T-helper 2 cell treated with Interferon-gamma antibody and Interleukin-4, amounts not matched to agents 5 μg/mL and 100 μg/mL, for 36 hours (primary cell): Measurements from ENCODE around the gene HMCN1.

Experiments used
- DNase-seq: peaks from one replicate; pipeline ENCODE4 v3.0.0; 2021; ENCODE audit warnings: low spot score
- H3K27ac Mint-ChIP-seq: one replicate; pipeline ENCODE4 v1.8.0; 2021; ENCODE audit warnings: mild to moderate bottlenecking, mixed read lengths
- H3K27me3 Mint-ChIP-seq: one replicate; pipeline ENCODE4 v1.8.0; 2021; ENCODE audit warnings: low read depth, mixed read lengths
- H3K36me3 Mint-ChIP-seq: one replicate; pipeline ENCODE4 v1.8.0; 2021; ENCODE audit warnings: low read depth, mixed read lengths
- H3K4me1 Mint-ChIP-seq: one replicate; pipeline ENCODE4 v1.8.0; 2021; ENCODE audit warnings: low read depth, mixed read lengths
- H3K4me3 Mint-ChIP-seq: one replicate; pipeline ENCODE4 v1.8.0; 2022; ENCODE audit warnings: mild to moderate bottlenecking, moderate library complexity, mixed read lengths
- H3K9me3 Mint-ChIP-seq: one replicate; pipeline ENCODE4 v1.8.0; 2021; ENCODE audit warnings: mixed read lengths

The HMCN1 gene

DNA sequence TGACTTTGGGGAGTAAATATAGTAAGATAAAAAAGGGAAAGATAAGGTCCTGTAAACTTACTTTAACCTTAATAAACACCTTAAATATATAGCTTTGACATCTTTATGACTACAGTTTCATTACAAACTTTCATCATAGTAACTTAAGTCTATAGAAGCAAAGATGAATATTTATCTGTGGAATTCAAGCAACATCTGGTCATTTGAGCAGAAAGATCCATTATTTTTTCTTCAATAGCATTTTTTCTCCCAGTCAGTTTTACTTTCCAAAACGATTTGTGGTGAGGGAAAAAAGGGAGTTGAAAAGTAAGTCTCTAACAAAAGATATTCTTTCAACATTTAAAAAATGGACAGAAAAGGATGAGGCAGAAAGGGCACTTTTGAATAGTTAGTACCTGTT is 69.0 kb downstream of the HMCN1 start:
- no peak for DNase-seq
- Mint-ChIP-seq H3K27me3 (peaks cover 9% of the 10 kb centered on the region), H3K4me1 (no peaks in the 10 kb centered on the region)

GRCh38 chr1:185804206-185804605 is 70.0 kb downstream of the HMCN1 start:
- Mint-ChIP-seq H3K4me3 (no peak overlapping the region), H3K9me3 (no peaks in the 10 kb centered on the region), H3K27me3 (peaks cover 9% of the 10 kb centered on the region), H3K36me3 (no peaks in the 10 kb centered on the region), H3K27ac (no peak overlapping the region), H3K4me1 (no peaks in the 10 kb centered on the region)
- DNase-seq = no peak

More for the DNA sequence above, 69.0 kb downstream of the HMCN1 start:
- Mint-ChIP-seq H3K4me3 (no peak overlapping the region), H3K36me3 (no peaks in the 10 kb centered on the region), H3K27ac (no peak overlapping the region), H3K9me3 (peaks cover 5% of the 10 kb centered on the region)

- H3K27ac Mint-ChIP-seq = no peak overlapping the region
These were observed 70.4 kb downstream of the HMCN1 start for GRCh38 chr1:185804608-185805007.

DNA sequence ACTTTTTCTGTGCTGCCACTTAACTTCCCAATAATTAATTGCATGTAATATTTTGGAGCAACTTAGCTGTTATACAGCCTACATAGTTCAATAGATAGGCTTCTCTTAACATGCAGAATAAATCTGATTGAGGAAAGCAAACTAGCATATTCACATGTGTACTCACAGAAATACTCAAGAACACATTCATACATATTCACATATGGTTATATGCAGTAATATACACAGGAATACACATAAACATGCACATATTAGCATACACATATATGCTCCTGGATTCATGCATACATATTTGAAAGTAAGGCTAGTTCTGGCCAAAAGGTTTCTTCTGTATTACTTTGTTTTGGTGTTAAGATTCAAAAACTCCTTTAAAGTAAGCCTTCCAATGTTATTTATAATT is 73.1 kb downstream of the HMCN1 start:
- Mint-ChIP-seq H3K4me3 (no peak overlapping the region), H3K27ac (no peak overlapping the region), H3K36me3 (no peaks in the 10 kb centered on the region), H3K9me3 (no peaks in the 10 kb centered on the region), H3K27me3 (peaks cover 12% of the 10 kb centered on the region), H3K4me1 (peaks cover 1% of the 10 kb centered on the region)
- DNase-seq = no peak

More at GRCh38 chr1:185804608-185805007, 70.4 kb downstream of the HMCN1 start:
- Mint-ChIP-seq H3K36me3 (no peaks in the 10 kb centered on the region), H3K9me3 (no peaks in the 10 kb centered on the region), H3K4me3 (no peak overlapping the region), H3K27me3 (peaks cover 9% of the 10 kb centered on the region), H3K4me1 (no peaks in the 10 kb centered on the region)
- DNase-seq = no peak

DNA sequence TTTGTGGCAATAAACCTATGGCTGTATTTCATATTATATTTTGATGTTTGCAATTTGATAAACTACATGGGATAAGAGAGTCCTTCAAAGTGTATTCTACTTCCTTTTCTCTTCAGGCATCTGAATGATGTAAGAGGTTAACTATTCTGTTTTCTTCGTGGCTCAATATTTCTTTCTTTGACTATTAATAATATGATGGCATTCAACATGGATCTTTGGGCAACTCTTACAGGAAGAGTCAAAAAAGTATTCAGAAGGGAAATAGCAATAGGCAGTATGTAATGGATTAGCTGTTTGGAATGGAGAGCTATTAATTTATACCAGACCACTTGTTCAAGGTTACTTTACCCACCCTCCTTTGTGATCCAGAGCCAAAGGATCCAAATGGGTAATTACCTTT is 74.4 kb downstream of the HMCN1 start:
- Mint-ChIP-seq H3K9me3 (no peaks in the 10 kb centered on the region), H3K27ac (no peak overlapping the region), H3K36me3 (no peaks in the 10 kb centered on the region), H3K4me3 (no peak overlapping the region), H3K4me1 (peaks cover 1% of the 10 kb centered on the region), H3K27me3 (peaks cover 11% of the 10 kb centered on the region)
- no peak for DNase-seq

- no peak overlapping the region for H3K4me3 Mint-ChIP-seq
These were observed 77.0 kb downstream of the HMCN1 start for GRCh38 chr1:185811073-185811709.

DNA sequence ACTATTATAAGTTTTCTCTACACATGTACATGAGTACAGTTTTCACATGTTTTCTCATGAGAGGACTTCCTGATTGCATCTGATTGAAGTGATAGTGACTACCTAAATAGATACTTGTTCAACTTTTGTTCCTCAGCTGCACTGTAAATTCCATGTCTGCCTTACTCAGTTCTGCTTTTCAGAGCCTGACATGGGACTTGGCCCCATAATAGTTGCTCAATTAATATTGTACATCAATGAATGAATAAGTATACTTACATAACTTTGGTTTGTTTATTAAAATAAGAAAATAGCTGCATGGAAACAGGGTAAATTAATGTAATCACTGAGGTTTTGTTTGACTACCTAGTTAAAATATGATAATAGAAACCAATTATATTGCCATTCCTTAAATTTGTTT is 78.7 kb downstream of the HMCN1 start:
- peaks cover 6% of the 10 kb centered on the region for H3K27me3 Mint-ChIP-seq
- no peak for DNase-seq
- H3K9me3 Mint-ChIP-seq = no peaks in the 10 kb centered on the region
- H3K4me1 Mint-ChIP-seq = peaks cover 1% of the 10 kb centered on the region
- H3K27ac Mint-ChIP-seq = no peak overlapping the region
- no peaks in the 10 kb centered on the region for H3K36me3 Mint-ChIP-seq
- no peak overlapping the region for H3K4me3 Mint-ChIP-seq

More at GRCh38 chr1:185811073-185811709, 77.0 kb downstream of the HMCN1 start:
- peaks cover 3% of the 10 kb centered on the region for H3K27me3 Mint-ChIP-seq
- H3K9me3 Mint-ChIP-seq = no peaks in the 10 kb centered on the region
- no peak for DNase-seq
- no peaks in the 10 kb centered on the region for H3K36me3 Mint-ChIP-seq
- peaks cover 1% of the 10 kb centered on the region for H3K4me1 Mint-ChIP-seq
- H3K27ac Mint-ChIP-seq = no peak overlapping the region

DNA sequence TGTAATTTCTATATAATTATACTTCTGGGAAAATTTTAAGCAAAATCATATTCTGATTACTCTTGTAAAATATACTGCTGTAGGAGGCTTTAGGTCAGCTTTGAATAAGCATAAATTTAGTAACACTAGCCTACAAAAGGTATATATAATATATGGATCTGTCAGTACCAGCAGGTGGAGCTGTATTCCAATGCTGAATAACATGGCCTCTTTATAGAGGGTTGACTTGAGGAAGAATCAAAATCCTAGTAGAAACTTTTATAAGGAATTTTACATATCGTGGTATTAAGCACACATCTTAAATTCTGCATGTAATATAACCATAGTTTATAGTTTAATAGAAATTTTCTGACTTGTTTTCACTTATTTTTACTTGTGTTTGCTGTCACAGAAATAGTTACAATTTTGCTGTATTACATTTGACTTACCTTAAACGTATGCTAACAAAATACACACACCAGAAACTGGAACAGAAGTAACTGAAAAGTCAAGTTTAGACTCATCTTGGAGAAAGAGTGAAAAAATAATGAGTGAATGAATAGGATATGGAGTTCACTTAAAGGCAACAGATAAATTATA is 79.3 kb downstream of the HMCN1 start:
- H3K27me3 Mint-ChIP-seq = peaks cover 6% of the 10 kb centered on the region
- DNase-seq = no peak
- no peaks in the 10 kb centered on the region for H3K36me3 Mint-ChIP-seq
- H3K4me3 Mint-ChIP-seq = no peak overlapping the region
- peaks cover 1% of the 10 kb centered on the region for H3K4me1 Mint-ChIP-seq
- H3K27ac Mint-ChIP-seq = no peak overlapping the region
- H3K9me3 Mint-ChIP-seq = no peaks in the 10 kb centered on the region

GRCh38 chr1:185816460-185816859 is 82.3 kb downstream of the HMCN1 start:
- no peaks in the 10 kb centered on the region for H3K36me3 Mint-ChIP-seq
- no peak overlapping the region for H3K4me3 Mint-ChIP-seq
- H3K27ac Mint-ChIP-seq = no peak overlapping the region
- H3K4me1 Mint-ChIP-seq = no peaks in the 10 kb centered on the region
- peaks cover 6% of the 10 kb centered on the region for H3K27me3 Mint-ChIP-seq
- no peak for DNase-seq
- H3K9me3 Mint-ChIP-seq = no peaks in the 10 kb centered on the region

DNA sequence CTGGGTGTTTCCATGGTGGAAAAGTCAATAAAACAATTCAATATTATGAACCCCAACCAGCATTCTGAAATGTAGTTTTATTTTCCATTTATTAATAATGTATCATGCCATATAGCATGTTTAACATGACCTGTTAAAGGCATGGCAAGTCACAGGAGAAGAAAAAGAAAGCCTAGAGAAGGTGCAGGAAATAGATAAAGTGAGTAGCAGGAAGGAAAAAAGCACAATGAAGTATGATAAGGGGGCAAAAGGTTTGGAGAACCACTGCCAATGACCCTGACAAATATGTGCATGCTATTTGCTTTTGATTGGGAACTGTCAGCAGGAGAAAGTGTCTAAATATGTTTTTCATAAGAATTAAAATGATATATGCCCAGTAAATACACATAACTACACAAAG is 85.6 kb downstream of the HMCN1 start:
- H3K27ac Mint-ChIP-seq = no peak overlapping the region
- H3K4me3 Mint-ChIP-seq = no peak overlapping the region
- H3K4me1 Mint-ChIP-seq = no peaks in the 10 kb centered on the region
- no peaks in the 10 kb centered on the region for H3K9me3 Mint-ChIP-seq
- DNase-seq = no peak
- no peaks in the 10 kb centered on the region for H3K36me3 Mint-ChIP-seq
- H3K27me3 Mint-ChIP-seq = peaks cover 2% of the 10 kb centered on the region

DNA sequence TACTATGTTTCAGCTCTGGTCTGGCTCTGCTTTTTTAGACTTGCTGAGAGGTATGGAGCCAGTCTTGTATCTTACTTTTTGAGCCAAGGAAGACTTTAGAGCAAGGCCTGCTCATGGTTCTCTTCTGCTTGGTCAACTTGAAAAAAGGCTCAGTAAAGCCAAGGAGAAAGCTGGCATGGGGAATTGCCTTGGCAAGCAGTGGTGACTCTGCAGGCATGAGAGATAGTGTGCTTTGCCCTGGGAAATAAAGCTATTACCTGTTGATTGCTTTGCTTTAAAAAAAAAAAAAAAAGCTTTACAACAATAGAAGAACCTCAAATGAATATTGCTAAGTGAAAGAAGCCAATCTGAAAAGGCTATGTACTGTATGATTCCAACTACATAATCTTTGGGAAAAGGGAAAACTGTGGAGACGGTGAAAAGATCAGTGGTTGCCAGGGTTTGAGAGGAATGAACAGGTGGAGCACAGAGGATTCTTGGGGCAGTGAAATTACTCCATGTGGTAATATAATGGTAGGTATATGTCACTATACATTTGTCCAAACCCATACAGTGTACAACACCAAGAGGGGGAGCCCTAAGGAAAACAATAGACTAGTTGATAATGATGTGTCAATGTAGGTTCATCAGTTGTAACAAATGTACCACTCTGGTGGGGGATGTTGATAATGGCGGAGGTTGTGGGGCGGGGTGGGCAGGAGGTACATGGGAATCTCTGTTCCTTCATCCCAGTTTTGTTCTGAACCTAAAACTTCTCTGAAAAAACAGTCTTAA is 87.6 kb downstream of the HMCN1 start:
- H3K27me3 Mint-ChIP-seq = peaks cover 2% of the 10 kb centered on the region
- H3K9me3 Mint-ChIP-seq = no peaks in the 10 kb centered on the region
- no peak for DNase-seq
- no peaks in the 10 kb centered on the region for H3K4me1 Mint-ChIP-seq
- no peak overlapping the region for H3K27ac Mint-ChIP-seq
- H3K4me3 Mint-ChIP-seq = no peak overlapping the region
- no peaks in the 10 kb centered on the region for H3K36me3 Mint-ChIP-seq

DNA sequence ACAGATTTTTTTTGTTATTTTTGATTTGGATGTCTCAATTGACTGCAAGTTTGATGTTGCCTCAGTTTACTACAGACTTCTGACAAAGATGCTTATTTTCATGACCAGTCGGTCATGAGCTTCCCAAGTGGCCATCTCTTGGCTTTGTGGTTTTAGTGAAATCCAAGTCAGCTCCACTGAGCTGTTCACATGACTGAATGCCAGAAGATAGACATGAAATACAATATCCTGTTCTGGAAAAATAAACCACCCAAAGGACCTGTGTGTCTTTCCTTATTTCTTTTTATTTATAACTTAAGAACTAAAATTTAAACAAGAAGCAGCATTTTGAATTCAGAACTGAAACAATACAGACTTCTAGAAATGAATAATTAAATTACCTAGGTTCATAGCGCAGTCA is 89.3 kb downstream of the HMCN1 start:
- Mint-ChIP-seq H3K9me3 (no peaks in the 10 kb centered on the region), H3K4me3 (no peak overlapping the region), H3K27ac (no peak overlapping the region), H3K27me3 (no peaks in the 10 kb centered on the region), H3K4me1 (no peaks in the 10 kb centered on the region), H3K36me3 (no peaks in the 10 kb centered on the region)
- no peak for DNase-seq

GRCh38 chr1:185824106-185824505 is 89.9 kb downstream of the HMCN1 start:
- DNase-seq = no peak
- H3K36me3 Mint-ChIP-seq = no peaks in the 10 kb centered on the region
- H3K4me1 Mint-ChIP-seq = no peaks in the 10 kb centered on the region
- no peak overlapping the region for H3K4me3 Mint-ChIP-seq
- no peaks in the 10 kb centered on the region for H3K27me3 Mint-ChIP-seq
- H3K27ac Mint-ChIP-seq = no peak overlapping the region
- H3K9me3 Mint-ChIP-seq = no peaks in the 10 kb centered on the region

- DNase-seq = no peak
- Mint-ChIP-seq H3K9me3 (no peaks in the 10 kb centered on the region), H3K4me1 (no peaks in the 10 kb centered on the region), H3K36me3 (no peaks in the 10 kb centered on the region), H3K27me3 (no peaks in the 10 kb centered on the region), H3K4me3 (no peak overlapping the region), H3K27ac (no peak overlapping the region)
These were observed 91.4 kb downstream of the HMCN1 start for GRCh38 chr1:185825556-185825955.
